Measurements from ENCODE around the gene PLD1. TPM values are rescaled to one million over a fixed set of nuclear protein-coding genes. Genes with fewer than 3 reads are reported as not detected.

PLD1 gene
- total RNA-seq, 4 donors from 2014 or later: 52.1 to 88.3 (median 77.4) TPM

GRCh38 chr3:171606151-171606751 is 204.0 kb downstream of the PLD1 start:
- H3K4me3 ChIP-seq: no peak overlapping the region
- no peak for TF ChIP-seq POLR2AphosphoS5 (IDR thresholded peaks at IDR 0.05)
- TF ChIP-seq POLR2A (IDR thresholded peaks at IDR 0.05): no peak
- TF ChIP-seq CTCF (IDR thresholded peaks at IDR 0.05): no peak
- TF ChIP-seq EP300 (IDR thresholded peaks at IDR 0.05; ENCODE audit: low read depth): no peak
- in situ Hi-C loops (cut with MboI; ENCODE audit: low pct_ligation_motif_present in 1 of 4, low pct_unique_long_range_greater_than_20kb in 1 of 4, low sequenced_read_pairs in 3 of 4) (no loop called here), intact Hi-C loops (cut with DNase I; ENCODE audit: low total_unique reads) (no loop called here)
- no peaks in the 10 kb centered on the region for H3K9me3 ChIP-seq
- 76 to 85% methylated on average over 5 to 6 of the region's 6 CpGs for WGBS, 2 donors (ENCODE audit: low coverage in 1 of 2)
- H3K36me3 ChIP-seq: peaks cover 0 to 3% (median 0%) of the 10 kb centered on the region in 4 donors
- no peak overlapping the region for H3K27ac ChIP-seq
- no peaks in the 10 kb centered on the region for H3K4me1 ChIP-seq
- no peaks in the 10 kb centered on the region for H3K27me3 ChIP-seq
- DNase-seq: no peak

GRCh38 chr3:171604370-171604769 is 205.9 kb downstream of the PLD1 start:
- Histone ChIP-seq H3K4me1 (no peaks in the 10 kb centered on the region), H3K27ac (no peak overlapping the region), H3K9me3 (no peaks in the 10 kb centered on the region), H3K27me3 (no peaks in the 10 kb centered on the region), H3K36me3 (peaks cover 0 to 3% (median 0%) of the 10 kb centered on the region in 4 donors), H3K4me3 (no peak overlapping the region)
- no peak for TF ChIP-seq POLR2A (IDR thresholded peaks at IDR 0.05)
- no peak for TF ChIP-seq CTCF (IDR thresholded peaks at IDR 0.05)
- TF ChIP-seq EP300 (IDR thresholded peaks at IDR 0.05; ENCODE audit: low read depth): no peak
- no peak for TF ChIP-seq POLR2AphosphoS5 (IDR thresholded peaks at IDR 0.05)
- intact Hi-C loops (cut with DNase I; ENCODE audit: low total_unique reads): no loop called here
- in situ Hi-C loops (cut with MboI; ENCODE audit: low pct_ligation_motif_present in 1 of 4, low pct_unique_long_range_greater_than_20kb in 1 of 4, low sequenced_read_pairs in 3 of 4): no loop called here
- no peak for DNase-seq
- WGBS, 2 donors (ENCODE audit: low coverage in 1 of 2): 90 to 94% methylated on average over 5 of the region's 5 CpGs

- intact Hi-C loops (cut with DNase I; ENCODE audit: low total_unique reads): no loop called here
- Histone ChIP-seq H3K9me3 (no peaks in the 10 kb centered on the region), H3K27me3 (no peaks in the 10 kb centered on the region), H3K4me1 (no peaks in the 10 kb centered on the region), H3K27ac (no peak overlapping the region), H3K36me3 (peaks cover 0 to 3% (median 0%) of the 10 kb centered on the region in 4 donors), H3K4me3 (no peak overlapping the region)
- in situ Hi-C loops (cut with MboI; ENCODE audit: low pct_ligation_motif_present in 1 of 4, low pct_unique_long_range_greater_than_20kb in 1 of 4, low sequenced_read_pairs in 3 of 4): no loop called here
- TF ChIP-seq POLR2A (IDR thresholded peaks at IDR 0.05): no peak
- no peak for TF ChIP-seq CTCF (IDR thresholded peaks at IDR 0.05)
- TF ChIP-seq EP300 (IDR thresholded peaks at IDR 0.05; ENCODE audit: low read depth): no peak
- no peak for TF ChIP-seq POLR2AphosphoS5 (IDR thresholded peaks at IDR 0.05)
- DNase-seq: no peak
- 90 to 94% methylated on average over 4 of the region's 4 CpGs for WGBS, 2 donors (ENCODE audit: low coverage in 1 of 2)
Observed at GRCh38 chr3:171602072-171602471, 208.2 kb downstream of the PLD1 start.

GRCh38 chr3:171600030-171600429 is 210.3 kb downstream of the PLD1 start:
- TF ChIP-seq CTCF (IDR thresholded peaks at IDR 0.05) (no peak), EP300 (IDR thresholded peaks at IDR 0.05; ENCODE audit: low read depth) (no peak), POLR2A (IDR thresholded peaks at IDR 0.05) (no peak), POLR2AphosphoS5 (IDR thresholded peaks at IDR 0.05) (no peak)
- Histone ChIP-seq H3K9me3 (no peaks in the 10 kb centered on the region), H3K27ac (no peak overlapping the region), H3K4me1 (no peaks in the 10 kb centered on the region), H3K4me3 (no peak overlapping the region), H3K36me3 (no peaks in the 10 kb centered on the region), H3K27me3 (no peaks in the 10 kb centered on the region)
- in situ Hi-C loops (cut with MboI; ENCODE audit: low pct_ligation_motif_present in 1 of 4, low pct_unique_long_range_greater_than_20kb in 1 of 4, low sequenced_read_pairs in 3 of 4) (no loop called here), intact Hi-C loops (cut with DNase I; ENCODE audit: low total_unique reads) (no loop called here)
- DNase-seq: no peak
- WGBS, 2 donors (ENCODE audit: low coverage in 1 of 2): 92 to 95% methylated on average over 5 to 6 of the region's 6 CpGs

All from transverse colon (tissue), 4 donors.